Common myeloid progenitor, CD34-positive (primary cell): Measurements from ENCODE around the gene CARD9.

Experiments used
- CTCF ChIA-PET: fragments of 350-600 bp; sonication (Branson Sonifier 250); formaldehyde crosslinking; loops from one replicate; lab custom pipeline; 2021; ENCODE audit warnings: antibody characterized with exemption; lab: Charles Lee
- POLR2A ChIA-PET: fragments of 350-600 bp; sonication (Branson Sonifier 250); formaldehyde crosslinking; loops from one replicate; lab custom pipeline; 2021; ENCODE audit warnings: antibody characterized with exemption; lab: Charles Lee
- DNase-seq, 3 donors: peaks; one replicate each; pipeline versions ENCODE4 v3.0.0 to v3.0.0-alpha.2; 2013
- H3K27ac ChIP-seq, 2 experiments: 1 replicate in 1 of 2; 2 replicates in 1 of 2; pipeline ENCODE4 v1.7.0; 2013; ENCODE audit warnings: inconsistent platforms in 2 of 2, low read length in 2 of 2, mild to moderate bottlenecking in 2 of 2, low read depth in 1 of 2, moderate library complexity in 1 of 2; ENCODE audit not compliant: severe bottlenecking in 2 of 2, insufficient read depth in 1 of 2, poor library complexity in 1 of 2
- H3K27me3 ChIP-seq, 5 experiments: replicated peaks in 2 of 5; 1 replicate in 3 of 5; 2 replicates in 2 of 5; pipeline versions ENCODE4 v1.6.1 to v1.7.0; 2013; ENCODE audit warnings: low read length in 4 of 5, mild to moderate bottlenecking in 2 of 5, moderate library complexity in 2 of 5, inconsistent platforms in 1 of 5; ENCODE audit not compliant: insufficient read depth in 5 of 5, control insufficient read depth in 4 of 5
- H3K36me3 ChIP-seq, 4 experiments: 1 replicate in 2 of 4; 2 replicates in 2 of 4; pipeline versions ENCODE4 v1.6.1 to v1.7.0; 2013; ENCODE audit warnings: low read length in 3 of 4, control low read depth in 1 of 4, mild to moderate bottlenecking in 1 of 4; ENCODE audit not compliant: control insufficient read depth in 4 of 4, insufficient read depth in 4 of 4
- H3K4me1 ChIP-seq, 4 experiments: 1 replicate in 3 of 4; 2 replicates in 1 of 4; pipeline versions ENCODE4 v1.6.1 to v1.7.1; 2013; ENCODE audit warnings: low read length in 3 of 4, mild to moderate bottlenecking in 3 of 4, control low read depth in 1 of 4, inconsistent platforms in 1 of 4, moderate library complexity in 1 of 4; ENCODE audit not compliant: control insufficient read depth in 4 of 4, insufficient read depth in 4 of 4; ENCODE audit errors: control extremely low read depth in 1 of 4
- H3K4me3 ChIP-seq, 7 experiments: 1 replicate in 4 of 7; 2 replicates in 3 of 7; pipeline versions ENCODE4 v1.5.1 to v1.7.0; 2013; ENCODE audit warnings: mild to moderate bottlenecking in 7 of 7, low read length in 6 of 7, moderate library complexity in 6 of 7, inconsistent platforms in 2 of 7, low read depth in 2 of 7, control low read depth in 1 of 7; ENCODE audit not compliant: insufficient read depth in 4 of 7, control insufficient read depth in 1 of 7; ENCODE audit errors: extremely low read depth in 1 of 7
- H3K9me3 ChIP-seq, 5 experiments: 1 replicate in 4 of 5; 2 replicates in 1 of 5; pipeline versions ENCODE4 v1.6.1 to v1.7.1; 2013; ENCODE audit warnings: low read length in 4 of 5, mild to moderate bottlenecking in 2 of 5, inconsistent platforms in 1 of 5, low read depth in 1 of 5, moderate library complexity in 1 of 5; ENCODE audit not compliant: control insufficient read depth in 4 of 5, insufficient read depth in 2 of 5; ENCODE audit errors: control extremely low read depth in 1 of 5
- WGBS: methylation state at CpG from one replicate; pipeline ENCODE4 v1.1.5; 2013; ENCODE audit not compliant: insufficient coverage; 5-methylcytosine and 5-hydroxymethylcytosine counted together

The CARD9 gene

GRCh38 chr9:136391737-136392537 is 18.5 kb upstream of the CARD9 start:
- no peaks in the 10 kb centered on the region for H3K4me1 ChIP-seq
- H3K36me3 ChIP-seq: peaks cover 8 to 91% (median 74%) of the 10 kb centered on the region in 4 experiments
- POLR2A ChIA-PET: no interaction called here
- no peaks in the 10 kb centered on the region for H3K27me3 ChIP-seq
- H3K27ac ChIP-seq: no peak overlapping the region
- H3K9me3 ChIP-seq: no peaks in the 10 kb centered on the region
- WGBS: 95% methylated on average over 26 of the region's 28 CpGs
- no peak for DNase-seq
- CTCF ChIA-PET: interaction anchor here (1.0 to 1.5 kb wide), 3 partner anchors 9 to 167 kb away, joined by 3 to 8 read pairs (median 3); no protein-coding TSS in a partner anchor
- H3K4me3 ChIP-seq: no peak overlapping the region

- CTCF ChIA-PET: interaction anchor here (1.2 to 1.7 kb wide), 5 partner anchors 8 to 76 kb away, joined by 3 to 6 read pairs (median 4); no protein-coding TSS in a partner anchor
- DNase-seq: no peak
- POLR2A ChIA-PET: no interaction called here
- WGBS: 93% methylated on average over 5 of the region's 14 CpGs
- H3K9me3 ChIP-seq: no peaks in the 10 kb centered on the region
- H3K4me3 ChIP-seq: no peak overlapping the region
- peaks cover 7 to 82% (median 62%) of the 10 kb centered on the region in 4 experiments for H3K36me3 ChIP-seq
- no peaks in the 10 kb centered on the region for H3K4me1 ChIP-seq
- H3K27ac ChIP-seq: no peak overlapping the region
- no peaks in the 10 kb centered on the region for H3K27me3 ChIP-seq
Observed at GRCh38 chr9:136389396-136389795, 15.9 kb upstream of the CARD9 start.

DNA sequence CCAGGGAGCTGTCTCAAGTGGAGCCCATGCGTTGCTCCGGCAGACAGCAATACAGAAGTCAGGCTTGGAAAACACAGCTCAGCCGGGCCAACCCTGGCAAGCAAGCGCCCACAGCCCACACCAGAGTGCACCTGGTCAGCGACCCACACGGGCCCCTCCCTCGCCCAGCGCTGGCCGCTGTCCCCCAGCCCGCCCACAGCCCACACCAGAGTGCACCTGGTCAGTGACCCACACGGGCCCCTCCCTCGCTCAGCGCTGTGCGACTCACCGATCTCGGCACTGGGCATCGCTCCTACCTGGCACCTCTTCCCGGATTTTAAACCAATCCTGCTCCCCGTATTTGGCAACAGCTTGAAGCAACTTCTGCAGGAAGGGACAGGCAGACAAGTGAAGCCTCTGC is 13.7 kb upstream of the CARD9 start:
- WGBS: 97% methylated on average over 19 of the region's 19 CpGs
- ChIA-PET POLR2A (interaction anchor here (0.6 kb wide), 1 partner anchor 64 kb away, joined by 3 read pairs; no protein-coding TSS in a partner anchor), CTCF (interaction anchor here (0.8 to 2.3 kb wide), 5 partner anchors 10 to 64 kb away, joined by 3 to 7 read pairs (median 3); no protein-coding TSS in a partner anchor)
- Histone ChIP-seq H3K9me3 (no peaks in the 10 kb centered on the region), H3K27me3 (no peaks in the 10 kb centered on the region), H3K36me3 (peaks cover 15 to 81% (median 58%) of the 10 kb centered on the region in 4 experiments), H3K4me1 (no peaks in the 10 kb centered on the region), H3K4me3 (no peak overlapping the region), H3K27ac (no peak overlapping the region)
- no peak for DNase-seq

GRCh38 chr9:136386018-136386417 is 12.5 kb upstream of the CARD9 start:
- no peaks in the 10 kb centered on the region for H3K9me3 ChIP-seq
- DNase-seq: no peak
- no peak overlapping the region for H3K4me3 ChIP-seq
- H3K27ac ChIP-seq: no peak overlapping the region
- WGBS: 92% methylated on average over 9 of the region's 13 CpGs
- CTCF ChIA-PET: interaction anchor here (0.6 to 2.3 kb wide), 2 partner anchors 11 to 16 kb away, joined by 3 to 7 read pairs; no protein-coding TSS in a partner anchor
- POLR2A ChIA-PET: no interaction called here
- peaks cover 15 to 81% (median 59%) of the 10 kb centered on the region in 4 experiments for H3K36me3 ChIP-seq
- no peaks in the 10 kb centered on the region for H3K27me3 ChIP-seq
- no peaks in the 10 kb centered on the region for H3K4me1 ChIP-seq

GRCh38 chr9:136385015-136385414 is 11.5 kb upstream of the CARD9 start:
- Histone ChIP-seq H3K9me3 (no peaks in the 10 kb centered on the region), H3K27me3 (no peaks in the 10 kb centered on the region), H3K27ac (no peak overlapping the region), H3K36me3 (peaks cover 15 to 87% (median 63%) of the 10 kb centered on the region in 4 experiments), H3K4me3 (no peak overlapping the region), H3K4me1 (no peaks in the 10 kb centered on the region)
- WGBS: 90% methylated on average over 8 of the region's 11 CpGs
- ChIA-PET CTCF (interaction anchor here (1.1 to 2.0 kb wide), 3 partner anchors 14 to 22 kb away, joined by 3 to 6 read pairs (median 4); partner anchors contain the start of gene DNLZ), POLR2A (no interaction called here)
- DNase-seq: no peak

DNA sequence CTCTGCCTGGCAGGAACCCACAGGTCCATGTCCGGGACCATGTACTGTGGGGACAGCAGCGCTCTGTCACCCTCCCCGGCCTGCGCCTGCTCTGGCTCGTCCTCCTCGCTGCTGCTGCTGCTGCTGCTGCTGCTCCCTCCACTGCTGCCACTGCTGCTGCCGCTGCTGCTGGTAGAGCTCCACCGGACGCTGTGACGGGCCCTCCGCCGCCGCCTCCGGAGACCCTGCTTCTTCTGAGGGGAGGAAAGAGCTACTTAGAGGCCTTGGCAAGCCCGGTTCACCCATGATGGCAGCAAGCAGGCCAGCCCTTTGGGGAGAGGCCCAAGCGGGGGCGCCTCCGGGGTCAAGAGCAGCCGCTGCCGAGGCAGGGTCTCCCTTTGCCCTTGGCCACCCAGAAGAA is 10.0 kb upstream of the CARD9 start:
- Histone ChIP-seq H3K36me3 (peaks cover 14 to 87% (median 60%) of the 10 kb centered on the region in 4 experiments), H3K9me3 (no peaks in the 10 kb centered on the region), H3K27me3 (no peaks in the 10 kb centered on the region), H3K4me3 (no peak overlapping the region), H3K27ac (no peak overlapping the region), H3K4me1 (no peaks in the 10 kb centered on the region)
- WGBS: 96% methylated on average over 17 of the region's 20 CpGs
- CTCF ChIA-PET: interaction anchor here (1.0 to 2.0 kb wide), 4 partner anchors 12 to 20 kb away, joined by 3 to 6 read pairs (median 4); partner anchors contain the start of gene DNLZ
- no peak for DNase-seq
- POLR2A ChIA-PET: no interaction called here
